CD14-positive monocyte (primary cell): ENCODE results near the gene ANO5. TPM values are rescaled to one million over a fixed set of nuclear protein-coding genes. Genes with fewer than 3 reads are reported as not detected.
"Not testable (repeated sequence)": the region's sequence is repeated elsewhere in the genome, so short reads cannot be mapped to it uniquely, and the experiment has no call there.

ENCODE experiments used
- DNase-seq, 3 donors: peaks; one replicate each; pipeline ENCODE4 v3.0.0-alpha.2; 2011 to 2022
- H2AFZ ChIP-seq: 2 replicates; pipeline ENCODE4 v1.6.0; 2012; ENCODE audit warnings: mild to moderate bottlenecking, low read depth, low read length, inconsistent platforms; ENCODE audit not compliant: insufficient read depth, poor library complexity, severe bottlenecking
- H3K27ac ChIP-seq, 2 donors: 1 replicate in 1 of 2; 2 replicates in 1 of 2; pipeline ENCODE4 v1.5.1; 2012 to 2013; ENCODE audit warnings: low read length in 2 of 2, control low read depth in 1 of 2, inconsistent platforms in 1 of 2, low read depth in 1 of 2, mild to moderate bottlenecking in 1 of 2
- H3K27me3 ChIP-seq, 2 donors: one replicate each; pipeline versions ENCODE4 v1.6.0 to v1.6.1; 2011 to 2013; ENCODE audit warnings: low read length in 2 of 2; ENCODE audit not compliant: control insufficient read depth in 2 of 2, insufficient read depth in 2 of 2
- H3K36me3 ChIP-seq, 2 donors: replicated peaks in 1 of 2; 1 replicate in 1 of 2; 2 replicates in 1 of 2; pipeline versions ENCODE4 v1.5.1 to v1.6.1; 2012 to 2013; ENCODE audit warnings: low read length in 2 of 2, control low read depth in 1 of 2, inconsistent platforms in 1 of 2, mild to moderate bottlenecking in 1 of 2; ENCODE audit not compliant: insufficient read depth in 2 of 2, control insufficient read depth in 1 of 2
- H3K4me1 ChIP-seq, 2 donors: 1 replicate in 1 of 2; 2 replicates in 1 of 2; pipeline versions ENCODE4 v1.5.1 to v1.6.1; 2012 to 2013; ENCODE audit warnings: low read length in 2 of 2, control low read depth in 1 of 2, inconsistent platforms in 1 of 2, mild to moderate bottlenecking in 1 of 2, moderate library complexity in 1 of 2; ENCODE audit not compliant: insufficient read depth in 2 of 2, control insufficient read depth in 1 of 2
- H3K4me2 ChIP-seq: replicated peaks from 2 replicates; pipeline ENCODE3; 2012; ENCODE audit warnings: low read length, moderate library complexity, mild to moderate bottlenecking; ENCODE audit not compliant: poor library complexity, severe bottlenecking; ENCODE audit errors: extremely low read depth
- H3K4me3 ChIP-seq, 3 experiments: fragments of 200-600 bp in 1 of 3; sonication (generic) in 1 of 3; replicated peaks in 1 of 3; 1 replicate in 2 of 3; 2 replicates in 1 of 3; pipeline ENCODE4 v1.5.1; 2011 to 2013; ENCODE audit warnings: low read length in 3 of 3, mild to moderate bottlenecking in 3 of 3, control low read depth in 2 of 3, low read depth in 2 of 3, inconsistent platforms in 1 of 3, moderate library complexity in 1 of 3
- H3K79me2 ChIP-seq: 2 replicates; pipeline ENCODE4 v1.6.0; 2012; ENCODE audit warnings: mild to moderate bottlenecking, control low read depth, inconsistent platforms, low read length, moderate library complexity; ENCODE audit not compliant: insufficient read depth
- H3K9ac ChIP-seq: 2 replicates; pipeline ENCODE4 v1.6.0; 2017; ENCODE audit warnings: low read length, mild to moderate bottlenecking; ENCODE audit not compliant: insufficient read depth, poor library complexity, severe bottlenecking
- H3K9me3 ChIP-seq, 2 donors: replicated peaks in 1 of 2; 1 replicate in 1 of 2; 2 replicates in 1 of 2; pipeline versions ENCODE4 v1.5.1 to v1.6.1; 2012 to 2013; ENCODE audit warnings: low read length in 2 of 2, control low read depth in 1 of 2; ENCODE audit not compliant: control insufficient read depth in 1 of 2, insufficient read depth in 1 of 2
- H4K20me1 ChIP-seq: 2 replicates; pipeline ENCODE4 v1.6.0; 2012; ENCODE audit warnings: mild to moderate bottlenecking, low read length, control low read depth, moderate library complexity; ENCODE audit not compliant: insufficient read depth
- H3K27ac Mint-ChIP-seq, 7 donors: one replicate each; pipeline ENCODE4 v1.8.0; 2020; ENCODE audit warnings: mild to moderate bottlenecking in 7 of 7, mixed read lengths in 7 of 7, moderate library complexity in 6 of 7, inconsistent platforms in 2 of 7
- H3K27me3 Mint-ChIP-seq, 3 donors: one replicate each; pipeline ENCODE4 v1.8.0; 2021 to 2022; ENCODE audit warnings: low read depth in 3 of 3, mild to moderate bottlenecking in 3 of 3, mixed read lengths in 3 of 3, moderate library complexity in 3 of 3, inconsistent platforms in 1 of 3
- H3K36me3 Mint-ChIP-seq, 2 donors: one replicate each; pipeline ENCODE4 v1.8.0; 2020; ENCODE audit warnings: mixed read lengths in 2 of 2, inconsistent platforms in 1 of 2, mild to moderate bottlenecking in 1 of 2
- H3K4me1 Mint-ChIP-seq: one replicate; pipeline ENCODE4 v1.8.0; 2020; ENCODE audit warnings: mild to moderate bottlenecking, mixed read lengths
- H3K4me3 Mint-ChIP-seq, 2 donors: one replicate each; pipeline ENCODE4 v1.8.0; 2020; ENCODE audit warnings: mild to moderate bottlenecking in 2 of 2, mixed read lengths in 2 of 2, moderate library complexity in 1 of 2
- H3K9me3 Mint-ChIP-seq, 7 donors: one replicate each; pipeline ENCODE4 v1.8.0; 2020 to 2022; ENCODE audit warnings: mixed read lengths in 7 of 7, mild to moderate bottlenecking in 6 of 7, moderate library complexity in 6 of 7, inconsistent platforms in 2 of 7
- CTCF ChIP-seq: fragments of 200-600 bp; IDR thresholded peaks from one replicate; pipeline ENCODE4 v1.8.0; 2022; ENCODE audit warnings: antibody characterized with exemption, mild to moderate bottlenecking
- WGBS: methylation state at CpG from one replicate; pipeline ENCODE4 v1.1.5; 2013; ENCODE audit warnings: missing lambda C conversion rate; ENCODE audit not compliant: insufficient coverage; 5-methylcytosine and 5-hydroxymethylcytosine counted together
- intact Hi-C, 2 donors: fragments of 100-400 bp; cut with micrococcal nuclease; formaldehyde crosslinking; loops; one replicate each; pipeline versions ENCODE4 v1.15.0 to v1.15.1; 2023
- polyA plus RNA-seq, 3 donors: library from polyadenylated mRNA; depleted of rRNA in 1 of 3; unstranded in 2 of 3; stranded (reverse) in 1 of 3; fragments of 300-500 nt in 2 of 3; fragments of >200 nt in 1 of 3; fragmentation: Illumina TruSeq in 2 of 3; gene quantifications; 1 replicate in 2 of 3; 2 replicates in 1 of 3; pipeline ENCODE4 v1.2.3, GENCODE V29; 2012 to 2021

ANO5 gene
- polyA plus RNA-seq, 3 donors = 1.0 to 1.4 (median 1.1) TPM

GRCh38 chr11:22256876-22257275 is 64.0 kb downstream of the ANO5 start:
- H3K4me1 Mint-ChIP-seq = no peaks in the 10 kb centered on the region
- H3K4me3 ChIP-seq = no peak overlapping the region
- H3K27ac Mint-ChIP-seq = no peak overlapping the region
- no peaks in the 10 kb centered on the region for H4K20me1 ChIP-seq
- no peaks in the 10 kb centered on the region for H3K79me2 ChIP-seq
- no peak overlapping the region for H3K4me3 Mint-ChIP-seq
- H2AFZ ChIP-seq = no peak overlapping the region
- no CpG with 5 or more reads among the region's 1 CpG for WGBS
- H3K9me3 Mint-ChIP-seq = peaks cover 0 to 4% (median 0%) of the 10 kb centered on the region in 7 donors
- DNase-seq = no peak
- intact Hi-C loops = no loop called here
- TF ChIP-seq CTCF = no peak
- peaks cover 10 to 17% of the 10 kb centered on the region in 2 donors for H3K36me3 Mint-ChIP-seq
- no peak overlapping the region for H3K27ac ChIP-seq
- H3K4me1 ChIP-seq = no peaks in the 10 kb centered on the region
- H3K36me3 ChIP-seq = peaks cover 0 to 2% of the 10 kb centered on the region in 2 donors
- H3K9me3 ChIP-seq = no peaks in the 10 kb centered on the region
- H3K27me3 Mint-ChIP-seq = no peaks in the 10 kb centered on the region
- no peak overlapping the region for H3K9ac ChIP-seq
- H3K27me3 ChIP-seq = no peaks in the 10 kb centered on the region
- H3K4me2 ChIP-seq = no peak overlapping the region

- peaks cover 13 to 15% of the 10 kb centered on the region in 2 donors for H3K36me3 Mint-ChIP-seq
- H3K27ac Mint-ChIP-seq = no peak overlapping the region
- TF ChIP-seq CTCF = no peak
- no peaks in the 10 kb centered on the region for H3K9me3 ChIP-seq
- H4K20me1 ChIP-seq = no peaks in the 10 kb centered on the region
- H3K27me3 ChIP-seq = no peaks in the 10 kb centered on the region
- H3K79me2 ChIP-seq = no peaks in the 10 kb centered on the region
- no peak for DNase-seq
- no peak overlapping the region for H3K4me2 ChIP-seq
- no CpG with 5 or more reads among the region's 2 CpGs for WGBS
- H3K9me3 Mint-ChIP-seq = peaks cover 0 to 4% (median 0%) of the 10 kb centered on the region in 7 donors
- no peak overlapping the region for H3K4me3 Mint-ChIP-seq
- H3K4me1 Mint-ChIP-seq = no peaks in the 10 kb centered on the region
- H3K27me3 Mint-ChIP-seq = no peaks in the 10 kb centered on the region
- H3K36me3 ChIP-seq = peaks cover 2 to 7% of the 10 kb centered on the region in 2 donors
- no peak overlapping the region for H3K27ac ChIP-seq
- no peak overlapping the region for H3K9ac ChIP-seq
- H3K4me3 ChIP-seq = no peak overlapping the region
- intact Hi-C loops = no loop called here
- H2AFZ ChIP-seq = no peak overlapping the region
- no peaks in the 10 kb centered on the region for H3K4me1 ChIP-seq
Measured at GRCh38 chr11:22263613-22264012, 70.7 kb downstream of the ANO5 start.

- H3K4me3 ChIP-seq, H4K20me1 ChIP-seq, H3K4me3 Mint-ChIP-seq, H3K9me3 ChIP-seq, H3K27ac ChIP-seq, H3K9ac ChIP-seq, H3K9me3 Mint-ChIP-seq, DNase-seq, H3K36me3 Mint-ChIP-seq, H3K4me1 Mint-ChIP-seq, H3K79me2 ChIP-seq, H3K27me3 ChIP-seq, H3K36me3 ChIP-seq, intact Hi-C loops, H3K27me3 Mint-ChIP-seq, H2AFZ ChIP-seq, H3K4me1 ChIP-seq, H3K27ac Mint-ChIP-seq, H3K4me2 ChIP-seq: not testable (repeated sequence)
- WGBS = 100% methylated on average over 1 of the region's 1 CpG
Measured at GRCh38 chr11:22268983-22269624, 76.2 kb downstream of the ANO5 start.
